Thyroid gland (tissue), 4 donors: ENCODE measurements around the gene GABARAPL2. TPM values are rescaled to one million over a fixed set of nuclear protein-coding genes. Genes with fewer than 3 reads are reported as not detected.
"Not testable (repeated sequence)": the region's sequence is repeated elsewhere in the genome, so short reads cannot be mapped to it uniquely, and the experiment has no call there.

Experiments used
- DNase-seq, 2 donors: peaks; one replicate each; pipeline ENCODE4 v3.0.0-alpha.2; 2019
- H3K27ac ChIP-seq, 3 donors: fragments of 200-600 bp; sonication (generic); 1 replicate in 2 of 3; 2 replicates in 1 of 3; pipeline ENCODE4 v1.5.1; 2016 to 2019; ENCODE audit warnings: mild to moderate bottlenecking in 1 of 3, moderate library complexity in 1 of 3
- H3K27me3 ChIP-seq: fragments of 200-600 bp; sonication (generic); one replicate; pipeline ENCODE4 v1.5.1; 2019
- H3K36me3 ChIP-seq, 2 donors: fragments of 200-600 bp; sonication (generic); one replicate each; pipeline ENCODE4 v1.5.1; 2016 to 2019
- H3K4me1 ChIP-seq, 2 donors: fragments of 200-600 bp; sonication (generic); one replicate each; pipeline ENCODE4 v1.5.1; 2017 to 2019
- H3K4me3 ChIP-seq, 3 donors: fragments of 200-600 bp; sonication (generic); replicated peaks in 1 of 3; 1 replicate in 2 of 3; 2 replicates in 1 of 3; pipeline ENCODE4 v1.5.1; 2016; ENCODE audit warnings: mild to moderate bottlenecking in 1 of 3
- H3K9me3 ChIP-seq: fragments of 200-600 bp; sonication (generic); one replicate; pipeline ENCODE4 v1.5.1; 2017
- POLR2A ChIP-seq, 2 donors: fragments of 450-650 bp; IDR thresholded peaks; one replicate each; pipeline ENCODE4 v1.6.1; 2017; ENCODE audit warnings: antibody characterized with exemption in 2 of 2, mild to moderate bottlenecking in 2 of 2, moderate library complexity in 1 of 2
- WGBS, 2 donors: methylation state at CpG; one replicate each; pipeline ENCODE4 v1.1.5; 2017; 5-methylcytosine and 5-hydroxymethylcytosine counted together
- intact Hi-C: fragments of 100-400 bp; cut with DNase I; formaldehyde crosslinking; loops from one replicate; pipeline ENCODE4 v1.15.1; 2023
- total RNA-seq, 4 donors: library from RNA; depleted of rRNA; stranded (reverse); fragments of >200 nt; gene quantifications; one replicate each; pipeline ENCODE4 v1.2.3, GENCODE V29; 2016
- TF ChIP-seq, protein P1 (sequence below), 6 experiments: fragments of 200-600 bp in 3 of 6; fragments of 450-650 bp in 3 of 6; sonication (generic) in 3 of 6; IDR thresholded peaks; one replicate each; pipeline ENCODE4 v1.5.1; 2016 to 2019; ENCODE audit warnings: antibody characterized with exemption in 6 of 6, mild to moderate bottlenecking in 2 of 6, inconsistent platforms in 1 of 6, moderate library complexity in 1 of 6

The GABARAPL2 gene
- total RNA-seq, 4 donors from 2014 or later: 75.3 to 223 (median 122) TPM

DNA sequence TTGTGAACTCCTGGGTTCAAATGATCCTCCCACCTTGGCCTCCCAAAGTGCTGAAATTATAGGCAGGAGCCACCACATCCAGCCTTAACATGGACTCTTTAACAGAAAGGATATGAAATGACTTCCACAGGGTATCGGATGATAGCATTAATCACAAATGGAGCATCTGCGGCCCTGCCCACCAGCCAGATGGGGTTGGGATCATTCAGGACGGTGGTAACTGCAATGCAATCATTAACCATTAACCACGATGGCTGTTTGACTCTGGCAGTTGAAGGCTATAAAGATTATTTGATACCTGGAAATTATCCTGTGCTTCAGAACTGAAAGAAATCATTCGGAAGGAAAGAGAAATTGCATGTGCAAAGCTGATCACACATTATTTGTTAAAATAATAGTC lies 24.9 kb upstream of the GABARAPL2 start:
- Histone ChIP-seq H3K9me3 (no peaks in the 10 kb centered on the region), H3K4me1 (no peaks in the 10 kb centered on the region), H3K4me3 (no peak overlapping the region), H3K27me3 (no peaks in the 10 kb centered on the region), H3K27ac (no peak overlapping the region), H3K36me3 (no peaks in the 10 kb centered on the region)
- no peak for TF ChIP-seq POLR2A (IDR thresholded peaks at IDR 0.05)
- TF ChIP-seq, protein P1, sequence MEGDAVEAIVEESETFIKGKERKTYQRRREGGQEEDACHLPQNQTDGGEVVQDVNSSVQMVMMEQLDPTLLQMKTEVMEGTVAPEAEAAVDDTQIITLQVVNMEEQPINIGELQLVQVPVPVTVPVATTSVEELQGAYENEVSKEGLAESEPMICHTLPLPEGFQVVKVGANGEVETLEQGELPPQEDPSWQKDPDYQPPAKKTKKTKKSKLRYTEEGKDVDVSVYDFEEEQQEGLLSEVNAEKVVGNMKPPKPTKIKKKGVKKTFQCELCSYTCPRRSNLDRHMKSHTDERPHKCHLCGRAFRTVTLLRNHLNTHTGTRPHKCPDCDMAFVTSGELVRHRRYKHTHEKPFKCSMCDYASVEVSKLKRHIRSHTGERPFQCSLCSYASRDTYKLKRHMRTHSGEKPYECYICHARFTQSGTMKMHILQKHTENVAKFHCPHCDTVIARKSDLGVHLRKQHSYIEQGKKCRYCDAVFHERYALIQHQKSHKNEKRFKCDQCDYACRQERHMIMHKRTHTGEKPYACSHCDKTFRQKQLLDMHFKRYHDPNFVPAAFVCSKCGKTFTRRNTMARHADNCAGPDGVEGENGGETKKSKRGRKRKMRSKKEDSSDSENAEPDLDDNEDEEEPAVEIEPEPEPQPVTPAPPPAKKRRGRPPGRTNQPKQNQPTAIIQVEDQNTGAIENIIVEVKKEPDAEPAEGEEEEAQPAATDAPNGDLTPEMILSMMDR (IDR thresholded peaks at IDR 0.05): no peak
- 89 to 96% methylated on average over 5 of the region's 5 CpGs for WGBS, 2 donors
- intact Hi-C loops: no loop called here
- DNase-seq: no peak

GRCh38 chr16:75542462-75542861 lies 23.7 kb upstream of the GABARAPL2 start:
- 92 to 96% methylated on average over 8 of the region's 8 CpGs for WGBS, 2 donors
- H3K27ac ChIP-seq, intact Hi-C loops, DNase-seq, H3K4me1 ChIP-seq, H3K9me3 ChIP-seq, H3K36me3 ChIP-seq, H3K4me3 ChIP-seq, H3K27me3 ChIP-seq: not testable (repeated sequence)

DNA sequence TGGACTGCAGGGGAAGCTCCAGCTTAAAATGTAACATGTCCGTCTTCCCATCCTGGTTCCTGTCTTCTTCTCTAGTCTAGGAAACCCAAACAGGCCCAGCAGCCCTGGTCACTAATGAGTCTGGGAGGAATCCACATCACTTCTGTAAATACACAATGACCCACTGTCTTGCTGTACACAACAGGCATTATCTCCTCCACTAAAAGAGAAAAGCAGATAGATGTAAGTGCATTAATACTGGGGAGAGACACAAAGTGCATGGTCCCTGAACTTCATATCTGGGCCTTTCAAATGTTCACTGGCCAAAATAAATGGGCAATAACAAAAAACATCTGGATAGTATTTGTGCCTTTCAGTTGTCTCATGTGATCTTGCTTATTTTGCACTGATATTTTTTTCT lies 20.3 kb upstream of the GABARAPL2 start:
- H3K4me1 ChIP-seq, DNase-seq, H3K9me3 ChIP-seq, H3K4me3 ChIP-seq, H3K36me3 ChIP-seq, intact Hi-C loops, H3K27me3 ChIP-seq, H3K27ac ChIP-seq: not testable (repeated sequence)
- WGBS, 2 donors: no CpG with 5 or more reads among the region's 1 CpG

DNA sequence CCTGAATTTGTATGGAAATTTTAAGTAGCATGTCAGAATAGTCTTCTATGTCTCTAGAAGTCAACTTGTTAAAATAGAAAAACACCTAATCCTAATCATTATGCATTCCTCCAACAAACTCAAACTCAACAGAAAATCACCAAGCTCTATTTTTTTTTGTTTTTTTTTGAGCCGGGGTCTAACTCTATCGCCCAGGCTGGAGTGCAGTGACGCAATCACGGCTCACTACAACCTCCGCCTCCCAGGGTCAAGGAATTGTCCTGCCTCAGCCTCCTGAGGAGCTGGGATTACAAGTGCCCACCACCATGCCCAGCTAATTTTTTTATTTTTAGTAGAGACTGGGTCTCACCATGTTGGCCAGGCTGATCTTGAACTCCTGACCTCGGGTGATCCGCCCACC lies 19.9 kb upstream of the GABARAPL2 start:
- Histone ChIP-seq H3K4me3 (no peak overlapping the region), H3K9me3 (no peaks in the 10 kb centered on the region), H3K4me1 (no peaks in the 10 kb centered on the region), H3K27me3 (no peaks in the 10 kb centered on the region), H3K27ac (no peak overlapping the region), H3K36me3 (no peaks in the 10 kb centered on the region)
- DNase-seq: no peak
- TF ChIP-seq POLR2A (IDR thresholded peaks at IDR 0.05): no peak
- TF ChIP-seq, protein P1 (IDR thresholded peaks at IDR 0.05): no peak
- WGBS, 2 donors: 94 to 96% methylated on average over 7 of the region's 7 CpGs
- intact Hi-C loops: no loop called here

- 92 to 97% methylated on average over 9 of the region's 9 CpGs for WGBS, 2 donors
- DNase-seq, H3K4me1 ChIP-seq, intact Hi-C loops, H3K4me3 ChIP-seq, H3K36me3 ChIP-seq, H3K27ac ChIP-seq, H3K9me3 ChIP-seq, H3K27me3 ChIP-seq: not testable (repeated sequence)
Measured at GRCh38 chr16:75548456-75548855, 17.7 kb upstream of the GABARAPL2 start.

DNA sequence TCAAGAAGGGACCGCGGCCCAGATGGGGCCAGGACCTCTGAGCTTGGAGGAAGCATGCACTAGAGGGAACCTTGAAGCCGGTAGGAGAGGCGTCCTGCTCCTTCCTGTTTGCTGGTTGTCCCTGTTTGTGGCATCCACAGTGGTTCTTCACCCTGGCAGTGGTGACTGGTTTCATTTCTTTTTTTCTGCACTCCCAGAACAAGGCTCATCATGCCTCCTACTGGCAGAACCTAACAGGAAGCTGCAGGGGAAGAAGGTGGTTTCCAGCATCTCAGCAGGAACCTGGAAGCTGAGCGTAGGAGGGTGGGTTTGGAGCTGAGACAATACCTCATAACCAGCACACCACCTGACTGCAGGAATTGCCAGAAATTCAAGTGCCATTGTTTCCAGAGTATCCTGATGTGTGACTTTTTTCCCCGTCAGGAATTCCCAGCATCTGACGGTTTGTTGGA lies 15.9 kb upstream of the GABARAPL2 start:
- intact Hi-C loops: loop anchor here (10.0 kb wide), 1 partner anchor 75 kb away; no protein-coding TSS in a partner anchor
- H3K27ac ChIP-seq: no peak overlapping the region

More for the DNA sequence above, 15.9 kb upstream of the GABARAPL2 start:
- no peak for DNase-seq
- Histone ChIP-seq H3K36me3 (no peaks in the 10 kb centered on the region), H3K4me1 (no peaks in the 10 kb centered on the region), H3K9me3 (no peaks in the 10 kb centered on the region), H3K27me3 (no peaks in the 10 kb centered on the region), H3K4me3 (no peak overlapping the region)
- TF ChIP-seq POLR2A (IDR thresholded peaks at IDR 0.05): no peak
- TF ChIP-seq, protein P1 (IDR thresholded peaks at IDR 0.05): peak in 2 of 6 experiments; percentile 14 to 15
- WGBS, 2 donors: 83% methylated on average over 7 of the region's 7 CpGs
